Measurements from ENCODE around the gene BMP5.

Gene BMP5

GRCh38 chr6:55870181-55870813, 5.1 kb downstream of the BMP5 start:
- DNase-seq: no peak

GRCh38 chr6:55869674-55870073, 5.7 kb downstream of the BMP5 start:
- DNase-seq: no peak

- DNase-seq: no peak
Measured at GRCh38 chr6:55868771-55869479, 6.5 kb downstream of the BMP5 start.

GRCh38 chr6:55868176-55868575, 7.2 kb downstream of the BMP5 start:
- DNase-seq: no peak

GRCh38 chr6:55866128-55866527, 9.3 kb downstream of the BMP5 start:
- DNase-seq: no peak

- no peak for DNase-seq
Measured at GRCh38 chr6:55853008-55854001, 22.1 kb downstream of the BMP5 start.

- DNase-seq: no peak
Measured at GRCh38 chr6:55841341-55841740, 34.0 kb downstream of the BMP5 start.

- no peak for DNase-seq
Measured at GRCh38 chr6:55839080-55839479, 36.3 kb downstream of the BMP5 start.

GRCh38 chr6:55836945-55837344, 38.4 kb downstream of the BMP5 start:
- no peak for DNase-seq

GRCh38 chr6:55836481-55836880, 38.9 kb downstream of the BMP5 start:
- no peak for DNase-seq

GRCh38 chr6:55835220-55835619, 40.2 kb downstream of the BMP5 start:
- no peak for DNase-seq

GRCh38 chr6:55833284-55833683, 42.1 kb downstream of the BMP5 start:
- no peak for DNase-seq

- DNase-seq: no peak
Measured at GRCh38 chr6:55827818-55828522, 47.4 kb downstream of the BMP5 start.

GRCh38 chr6:55826941-55827340, 48.4 kb downstream of the BMP5 start:
- no peak for DNase-seq

GRCh38 chr6:55825402-55826051, 49.9 kb downstream of the BMP5 start:
- DNase-seq: no peak

GRCh38 chr6:55822815-55823214, 52.6 kb downstream of the BMP5 start:
- no peak for DNase-seq

GRCh38 chr6:55822005-55822404, 53.4 kb downstream of the BMP5 start:
- no peak for DNase-seq

GRCh38 chr6:55820696-55821095, 54.7 kb downstream of the BMP5 start:
- no peak for DNase-seq

GRCh38 chr6:55819811-55820210, 55.6 kb downstream of the BMP5 start:
- no peak for DNase-seq

GRCh38 chr6:55818482-55818881, 56.9 kb downstream of the BMP5 start:
- no peak for DNase-seq

- DNase-seq: no peak
Measured at GRCh38 chr6:55812509-55812908, 62.9 kb downstream of the BMP5 start.

GRCh38 chr6:55811074-55811473, 64.3 kb downstream of the BMP5 start:
- no peak for DNase-seq

All from hematopoietic multipotent progenitor cell treated with erythropoietin and hydrocortisone succinate and interleukin-3 and kit ligand, for 8 days (in vitro differentiated cells).